PC-3 (cell line): ENCODE measurements around the gene THAP7.

Experiments
- EZH2 ChIP-seq: fragments of 300-600 bp; sonication (generic); IDR thresholded peaks from one replicate; pipeline ENCODE4 v1.6.1; 2017; ENCODE audit warnings: antibody characterized with exemption, mild to moderate bottlenecking, low read length; ENCODE audit not compliant: unreplicated experiment
- TF ChIP-seq, protein P1 (sequence below): fragments of 300-600 bp; sonication (generic); conservative IDR thresholded peaks from 2 replicates; pipeline ENCODE4 v1.5.1; 2017; ENCODE audit warnings: antibody characterized with exemption, low read depth, mild to moderate bottlenecking, low read length

DNA sequence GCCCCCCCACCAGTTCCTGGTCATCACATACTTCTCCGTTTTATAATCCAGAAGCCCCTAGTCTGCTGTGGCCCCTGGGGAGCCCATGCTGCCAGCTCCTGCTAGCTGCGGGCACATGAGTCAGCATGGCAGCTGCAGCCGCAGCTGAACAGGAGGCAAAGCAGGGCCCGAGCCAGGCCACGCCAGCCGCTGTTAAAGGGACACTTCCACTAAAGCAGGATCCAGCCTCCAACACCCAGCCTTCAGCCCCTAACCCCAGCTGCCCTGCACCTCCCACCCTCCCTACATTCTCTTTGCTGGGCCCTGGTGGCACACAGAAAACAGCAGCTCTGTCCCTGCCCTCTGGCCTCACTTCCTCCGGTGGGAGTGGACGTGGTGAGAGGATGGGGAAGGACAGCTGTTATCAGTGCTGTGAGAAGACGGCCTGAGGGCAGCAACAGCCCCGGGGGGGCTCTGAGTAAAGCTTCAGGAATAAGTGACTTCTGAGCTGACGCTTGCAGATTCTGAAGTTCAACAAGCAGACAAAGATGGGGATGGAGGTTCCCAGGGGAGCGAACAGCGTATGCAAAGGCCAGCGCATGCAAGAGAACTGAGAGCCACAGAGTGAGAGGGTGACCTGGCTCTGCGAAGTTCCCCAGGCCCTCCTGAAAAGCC lies 43.1 kb upstream of the THAP7 start:
- TF ChIP-seq, protein P1, sequence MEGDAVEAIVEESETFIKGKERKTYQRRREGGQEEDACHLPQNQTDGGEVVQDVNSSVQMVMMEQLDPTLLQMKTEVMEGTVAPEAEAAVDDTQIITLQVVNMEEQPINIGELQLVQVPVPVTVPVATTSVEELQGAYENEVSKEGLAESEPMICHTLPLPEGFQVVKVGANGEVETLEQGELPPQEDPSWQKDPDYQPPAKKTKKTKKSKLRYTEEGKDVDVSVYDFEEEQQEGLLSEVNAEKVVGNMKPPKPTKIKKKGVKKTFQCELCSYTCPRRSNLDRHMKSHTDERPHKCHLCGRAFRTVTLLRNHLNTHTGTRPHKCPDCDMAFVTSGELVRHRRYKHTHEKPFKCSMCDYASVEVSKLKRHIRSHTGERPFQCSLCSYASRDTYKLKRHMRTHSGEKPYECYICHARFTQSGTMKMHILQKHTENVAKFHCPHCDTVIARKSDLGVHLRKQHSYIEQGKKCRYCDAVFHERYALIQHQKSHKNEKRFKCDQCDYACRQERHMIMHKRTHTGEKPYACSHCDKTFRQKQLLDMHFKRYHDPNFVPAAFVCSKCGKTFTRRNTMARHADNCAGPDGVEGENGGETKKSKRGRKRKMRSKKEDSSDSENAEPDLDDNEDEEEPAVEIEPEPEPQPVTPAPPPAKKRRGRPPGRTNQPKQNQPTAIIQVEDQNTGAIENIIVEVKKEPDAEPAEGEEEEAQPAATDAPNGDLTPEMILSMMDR: no peak
- TF ChIP-seq EZH2: no peak
